Prostate gland (tissue), 2 donors: Measurements from ENCODE around the gene PAX1. TPM values are rescaled to one million over a fixed set of nuclear protein-coding genes. Genes with fewer than 3 reads are reported as not detected.

ENCODE experiments used
- DNase-seq: peaks from one replicate; pipeline ENCODE4 v3.0.0-alpha.2; 2019; ENCODE audit warnings: low spot score
- H3K27ac ChIP-seq, 2 donors: fragments of 200-600 bp; sonication (generic); 2 replicates each; pipeline ENCODE4 v1.5.1; 2017 to 2019
- H3K27me3 ChIP-seq: fragments of 200-600 bp; sonication (generic); replicated peaks from 2 replicates; pipeline ENCODE4 v1.5.1; 2019; ENCODE audit not compliant: insufficient read depth
- H3K36me3 ChIP-seq, 2 donors: fragments of 200-600 bp; sonication (generic); 1 replicate in 1 of 2; 2 replicates in 1 of 2; pipeline versions ENCODE4 v1.5.1 to v1.8.1; 2017 to 2019
- H3K4me1 ChIP-seq: fragments of 200-600 bp; sonication (generic); replicated peaks from 2 replicates; pipeline ENCODE4 v1.5.1; 2019
- H3K4me3 ChIP-seq, 2 donors: fragments of 200-600 bp; sonication (generic); 2 replicates each; pipeline ENCODE4 v1.5.1; 2017 to 2019
- H3K9me3 ChIP-seq: fragments of 200-600 bp; sonication (generic); 2 replicates; pipeline ENCODE4 v1.5.1; 2017
- CTCF ChIP-seq, 4 experiments: fragments of 200-600 bp in 2 of 4; fragments of 450-650 bp in 2 of 4; sonication (generic) in 2 of 4; IDR thresholded peaks; 1 replicate in 3 of 4; 2 replicates in 1 of 4; pipeline ENCODE4 v1.5.1; 2016 to 2019; ENCODE audit warnings: antibody characterized with exemption in 4 of 4, mild to moderate bottlenecking in 2 of 4, moderate library complexity in 2 of 4
- POLR2A ChIP-seq: fragments of 450-650 bp; IDR thresholded peaks from one replicate; pipeline ENCODE4 v1.6.1; 2016; ENCODE audit warnings: antibody characterized with exemption, mild to moderate bottlenecking
- POLR2AphosphoS5 ChIP-seq: sonication (generic); formaldehyde crosslinking; IDR thresholded peaks from one replicate; pipeline ENCODE4 v1.6.1; 2017; ENCODE audit warnings: antibody characterized with exemption
- WGBS: methylation state at CpG from one replicate; pipeline ENCODE4 v1.1.5; 2018; 5-methylcytosine and 5-hydroxymethylcytosine counted together
- intact Hi-C: fragments of 100-400 bp; cut with DNase I; formaldehyde crosslinking; loops from one replicate; pipeline ENCODE4 v1.14.2; 2022
- total RNA-seq, 2 donors: library from RNA; depleted of rRNA; stranded (reverse); fragments of >200 nt; gene quantifications; one replicate each; pipeline ENCODE4 v1.1.0, GENCODE V29; 2016

The PAX1 gene
- total RNA-seq, 2 donors from 2014 or later = not detected

- no peaks in the 10 kb centered on the region for H3K9me3 ChIP-seq
- intact Hi-C loops = loop anchor here (5.0 kb wide), 1 partner anchor 601 kb away; no protein-coding TSS in a partner anchor
- TF ChIP-seq CTCF (IDR thresholded peaks at IDR 0.05) = no peak
- no peak for TF ChIP-seq POLR2AphosphoS5
- no peak for TF ChIP-seq POLR2A
- H3K27ac ChIP-seq = no peak overlapping the region
- whole genome bisulfite sequencing = 37% methylated on average over 5 of the region's 5 CpGs
- no peak overlapping the region for H3K4me3 ChIP-seq
- H3K36me3 ChIP-seq = no peaks in the 10 kb centered on the region
- H3K4me1 ChIP-seq = no peaks in the 10 kb centered on the region
- DNase-seq = no peak
- H3K27me3 ChIP-seq = peaks cover 46% of the 10 kb centered on the region
These were observed 5.5 kb downstream of the PAX1 start for GRCh38 chr20:21710863-21711431.

GRCh38 chr20:21712443-21713059 is 7.1 kb downstream of the PAX1 start:
- 21% methylated on average over 17 of the region's 17 CpGs for WGBS
- Histone ChIP-seq H3K36me3 (no peaks in the 10 kb centered on the region), H3K4me3 (no peak overlapping the region), H3K9me3 (no peaks in the 10 kb centered on the region), H3K4me1 (no peaks in the 10 kb centered on the region), H3K27me3 (peaks cover 32% of the 10 kb centered on the region), H3K27ac (no peak overlapping the region)
- TF ChIP-seq POLR2AphosphoS5 = no peak
- no peak for TF ChIP-seq CTCF (IDR thresholded peaks at IDR 0.05)
- no peak for TF ChIP-seq POLR2A
- intact Hi-C loops = loop anchor here (5.0 kb wide), 1 partner anchor 600 kb away; no protein-coding TSS in a partner anchor
- DNase-seq = no peak

DNA sequence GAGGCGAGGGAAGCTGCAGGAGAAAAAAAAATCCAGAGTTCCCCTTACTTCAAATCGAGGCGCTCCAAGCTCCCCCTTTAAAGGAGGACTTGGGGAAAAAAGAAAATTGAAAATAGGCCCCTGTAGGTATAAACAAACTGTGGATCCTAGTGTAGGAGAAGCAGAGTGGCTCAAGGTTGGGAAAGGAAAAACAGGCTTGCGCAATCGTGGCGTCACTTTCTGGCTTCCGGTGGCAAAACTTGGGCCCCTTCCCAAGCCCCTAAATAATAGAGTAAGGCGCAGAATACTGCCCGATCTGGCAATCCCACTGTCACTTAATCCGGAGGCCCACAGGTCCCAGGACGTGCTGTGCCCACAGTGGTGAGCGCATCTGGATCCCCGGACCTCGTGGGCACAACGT is 8.0 kb downstream of the PAX1 start:
- Histone ChIP-seq H3K4me3 (no peak overlapping the region), H3K9me3 (no peaks in the 10 kb centered on the region), H3K27me3 (peaks cover 25% of the 10 kb centered on the region), H3K4me1 (no peaks in the 10 kb centered on the region), H3K36me3 (no peaks in the 10 kb centered on the region), H3K27ac (no peak overlapping the region)
- no peak for TF ChIP-seq POLR2AphosphoS5
- TF ChIP-seq CTCF (IDR thresholded peaks at IDR 0.05) = no peak
- TF ChIP-seq POLR2A = no peak
- WGBS = 11% methylated on average over 15 of the region's 15 CpGs
- no peak for DNase-seq
- intact Hi-C loops = loop anchor here (5.0 kb wide), 1 partner anchor 599 kb away; no protein-coding TSS in a partner anchor

GRCh38 chr20:21713901-21714296 is 8.4 kb downstream of the PAX1 start:
- no peak overlapping the region for H3K27ac ChIP-seq
- no peaks in the 10 kb centered on the region for H3K9me3 ChIP-seq
- H3K36me3 ChIP-seq = no peaks in the 10 kb centered on the region
- DNase-seq = no peak
- H3K4me3 ChIP-seq = no peak overlapping the region
- TF ChIP-seq CTCF (IDR thresholded peaks at IDR 0.05) = no peak
- no peak for TF ChIP-seq POLR2AphosphoS5
- TF ChIP-seq POLR2A = no peak
- H3K4me1 ChIP-seq = no peaks in the 10 kb centered on the region
- intact Hi-C loops = loop anchor here (5.0 kb wide), 1 partner anchor 598 kb away; no protein-coding TSS in a partner anchor
- H3K27me3 ChIP-seq = peaks cover 25% of the 10 kb centered on the region
- 2% methylated on average over 26 of the region's 26 CpGs for WGBS
